Stimulated activated naive CD4-positive, alpha-beta T cell treated with Interleukin-2 at 50 U/mL for 16 hours (primary cell): Measurements from ENCODE around the gene ZNF507.

Source experiments
- DNase-seq: peaks from one replicate; lab custom pipeline; 2025; lab: John Stamatoyannopoulos, UW

The ZNF507 gene

GRCh38 chr19:32339988-32340874 lies 5.2 kb upstream of the ZNF507 start:
- DNase-seq: peak; percentile 28

DNA sequence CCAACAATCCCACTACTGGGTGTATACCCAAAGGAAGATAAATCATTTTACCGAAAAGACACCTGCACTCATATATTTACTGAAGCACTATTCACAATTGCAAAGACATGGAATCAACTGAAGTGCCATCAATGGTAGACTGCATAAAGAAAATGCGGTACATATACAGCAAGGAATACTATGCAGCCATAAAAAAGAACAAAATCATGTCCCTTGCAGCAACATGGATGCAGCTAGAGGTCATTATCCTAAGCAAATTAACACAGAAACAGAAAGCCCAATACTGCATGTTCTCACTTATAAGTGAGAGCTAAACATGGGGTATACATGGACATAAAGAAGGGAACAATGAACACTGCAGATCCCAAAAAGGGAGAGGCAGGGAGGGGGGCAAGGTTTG lies 2.7 kb upstream of the ZNF507 start:
- no peak for DNase-seq

GRCh38 chr19:32343550-32344262 lies 1.7 kb upstream of the ZNF507 start:
- no peak for DNase-seq

- no peak for DNase-seq
Observed at GRCh38 chr19:32346901-32347300, 1.5 kb downstream of the ZNF507 start.

DNA sequence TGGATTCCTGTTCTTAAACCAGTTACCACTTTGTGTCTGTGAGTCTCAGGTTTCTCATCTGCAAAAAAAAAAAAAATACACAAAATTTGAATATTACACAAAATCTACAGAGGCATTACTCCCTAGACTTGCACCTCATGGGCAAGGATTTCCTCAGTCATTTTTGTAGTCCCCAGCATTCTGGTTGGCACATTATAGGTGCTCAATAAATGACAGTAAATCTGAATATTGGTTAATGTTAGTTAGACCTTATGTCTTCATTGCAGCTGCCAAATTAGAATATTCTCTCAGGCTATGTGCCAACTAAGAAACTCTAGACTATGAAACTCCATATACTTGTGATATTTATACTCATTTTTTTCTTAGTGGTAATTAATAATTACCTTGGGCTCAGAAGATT lies 2.2 kb downstream of the ZNF507 start:
- no peak for DNase-seq

- DNase-seq: no peak
Observed at GRCh38 chr19:32349051-32349450, 3.6 kb downstream of the ZNF507 start.

GRCh38 chr19:32349724-32350470 lies 4.5 kb downstream of the ZNF507 start:
- no peak for DNase-seq

- no peak for DNase-seq
Observed at GRCh38 chr19:32350471-32350865, 5.1 kb downstream of the ZNF507 start.

DNA sequence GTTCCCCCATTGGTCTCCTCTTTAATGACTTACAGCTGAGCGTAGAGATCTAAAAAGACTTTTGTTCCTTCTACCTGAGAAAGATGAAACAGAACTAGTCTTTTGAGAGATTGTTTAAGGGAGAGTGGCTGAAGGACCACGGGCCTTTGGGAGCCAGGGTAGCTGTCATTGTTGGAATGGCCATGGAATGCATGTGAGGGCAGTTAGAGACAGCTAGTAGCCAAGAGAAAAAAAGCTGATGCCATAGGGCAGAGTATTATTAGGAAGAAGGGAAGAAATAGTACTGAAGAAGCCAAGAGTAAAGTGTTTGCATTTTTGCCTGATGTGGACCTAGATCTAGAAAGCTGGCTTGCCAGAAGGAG lies 5.6 kb downstream of the ZNF507 start:
- no peak for DNase-seq

GRCh38 chr19:32352241-32352630 lies 6.8 kb downstream of the ZNF507 start:
- DNase-seq: no peak

GRCh38 chr19:32354345-32354744 lies 8.9 kb downstream of the ZNF507 start:
- no peak for DNase-seq

- no peak for DNase-seq
Observed at GRCh38 chr19:32355309-32355708, 9.9 kb downstream of the ZNF507 start.

DNA sequence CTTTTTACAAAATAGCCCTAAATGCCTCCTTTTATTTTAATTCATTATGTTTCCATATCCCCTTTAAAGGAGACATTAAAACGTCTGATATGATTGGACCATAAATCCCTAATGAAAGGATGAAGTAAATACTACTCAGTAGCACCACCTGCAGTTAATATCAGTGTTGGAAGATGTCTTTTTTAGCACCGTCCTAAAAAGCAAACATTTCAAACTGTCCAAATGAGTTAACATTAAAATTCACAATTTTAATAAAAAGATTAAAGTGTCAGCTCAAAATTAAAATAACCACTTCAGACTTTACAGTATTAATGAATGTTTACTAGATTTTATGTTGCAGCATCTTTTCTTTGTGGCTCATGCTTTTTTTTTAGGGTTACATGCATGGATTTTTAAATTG lies 12.3 kb downstream of the ZNF507 start:
- no peak for DNase-seq

DNA sequence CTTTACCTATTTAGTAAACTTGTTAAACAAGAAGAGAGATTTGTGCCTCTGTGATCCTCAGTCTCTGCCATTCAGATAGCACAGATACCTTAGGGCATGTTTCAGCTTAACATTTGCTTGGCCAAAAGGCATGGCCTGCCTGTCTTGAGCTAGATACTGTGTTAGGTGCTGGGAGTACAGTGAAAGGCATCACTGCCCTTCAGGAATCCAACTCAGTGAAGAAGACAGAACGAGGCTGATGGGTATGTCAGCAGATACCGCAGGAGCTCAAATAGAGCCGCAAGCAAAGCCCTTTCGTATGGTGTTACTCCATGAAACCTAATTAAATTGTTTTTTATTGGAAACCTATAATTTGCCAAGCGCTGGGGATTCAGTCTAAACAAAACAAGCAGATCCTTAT lies 12.9 kb downstream of the ZNF507 start:
- no peak for DNase-seq

DNA sequence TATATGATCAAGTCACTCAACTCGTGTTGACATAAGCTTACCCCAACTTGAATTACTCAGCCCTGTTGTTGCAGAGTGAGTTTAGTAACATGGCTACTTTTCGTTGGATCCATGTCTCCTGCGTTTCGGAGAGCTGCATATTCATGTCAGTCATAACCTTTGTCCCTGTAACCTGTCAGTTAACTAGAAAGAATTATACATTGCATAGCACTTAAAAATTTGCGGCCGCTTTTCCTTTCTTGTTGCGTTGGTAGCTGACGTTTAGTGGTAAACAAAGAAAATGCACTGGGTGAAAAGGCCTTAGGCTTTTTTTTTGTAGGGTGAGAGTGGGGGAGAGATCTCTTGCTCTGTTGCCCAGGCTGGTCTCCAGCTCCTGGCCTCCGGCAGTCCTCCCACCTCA lies 14.2 kb downstream of the ZNF507 start:
- DNase-seq: no peak

- no peak for DNase-seq
Observed at GRCh38 chr19:32361574-32362317, 16.3 kb downstream of the ZNF507 start.

DNA sequence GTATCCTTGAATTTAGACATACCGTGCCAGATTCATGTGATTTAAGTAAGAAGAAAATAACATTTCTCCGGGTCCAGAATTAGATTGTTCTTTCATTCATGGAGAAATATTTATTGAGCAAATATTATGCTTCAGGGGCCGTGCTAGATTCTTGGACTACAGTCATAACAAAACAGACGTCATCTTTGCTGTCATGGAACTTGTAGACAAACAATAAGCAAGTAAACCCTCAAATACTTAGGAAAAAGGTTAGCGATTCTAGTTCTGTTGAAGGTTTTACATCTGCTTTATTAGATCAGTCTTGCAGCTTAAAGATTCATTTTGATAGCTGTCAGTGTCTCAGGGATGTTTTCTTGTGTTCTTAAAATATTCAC lies 16.9 kb downstream of the ZNF507 start:
- no peak for DNase-seq

DNA sequence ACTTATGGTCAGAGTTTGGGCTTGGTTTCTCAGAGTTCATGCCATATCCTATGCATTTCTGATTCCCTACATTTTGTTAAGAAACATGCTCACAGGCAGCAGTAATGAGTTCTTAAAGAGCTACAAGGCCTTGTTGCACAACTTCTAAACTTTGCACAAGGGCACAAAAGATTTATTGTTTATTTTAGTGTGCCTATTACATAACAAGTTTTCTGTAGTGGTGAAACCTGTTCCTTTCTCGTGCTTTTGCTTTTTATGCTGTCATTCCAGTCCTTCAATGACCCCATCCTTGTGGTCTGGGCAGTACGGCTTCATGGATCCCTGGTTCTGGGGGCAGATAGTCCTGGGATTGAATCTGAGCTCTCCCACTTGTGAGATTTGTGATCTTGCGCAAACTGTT lies 17.8 kb downstream of the ZNF507 start:
- DNase-seq: no peak

- no peak for DNase-seq
Observed at GRCh38 chr19:32363632-32364031, 18.2 kb downstream of the ZNF507 start.

DNA sequence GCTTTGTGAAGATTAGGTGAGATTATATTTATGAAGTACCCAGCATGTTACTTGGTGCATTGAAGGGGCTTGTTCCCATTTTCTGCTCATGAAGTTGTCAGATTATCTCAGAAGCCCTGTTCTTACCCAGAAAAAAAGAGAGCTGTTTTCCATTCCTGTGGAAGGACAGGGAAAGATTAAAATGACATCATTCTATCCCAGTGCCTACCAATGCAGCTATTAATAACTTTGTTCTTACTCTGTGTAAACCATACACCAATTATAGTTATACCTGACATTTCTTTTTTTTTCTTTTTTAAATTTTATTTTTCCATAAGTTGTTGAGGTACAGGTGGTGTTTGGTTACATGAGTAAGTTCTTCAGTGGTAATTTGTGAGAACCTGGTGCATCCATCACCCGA lies 18.6 kb downstream of the ZNF507 start:
- DNase-seq: no peak

- no peak for DNase-seq
Observed at GRCh38 chr19:32367063-32367462, 21.7 kb downstream of the ZNF507 start.

DNA sequence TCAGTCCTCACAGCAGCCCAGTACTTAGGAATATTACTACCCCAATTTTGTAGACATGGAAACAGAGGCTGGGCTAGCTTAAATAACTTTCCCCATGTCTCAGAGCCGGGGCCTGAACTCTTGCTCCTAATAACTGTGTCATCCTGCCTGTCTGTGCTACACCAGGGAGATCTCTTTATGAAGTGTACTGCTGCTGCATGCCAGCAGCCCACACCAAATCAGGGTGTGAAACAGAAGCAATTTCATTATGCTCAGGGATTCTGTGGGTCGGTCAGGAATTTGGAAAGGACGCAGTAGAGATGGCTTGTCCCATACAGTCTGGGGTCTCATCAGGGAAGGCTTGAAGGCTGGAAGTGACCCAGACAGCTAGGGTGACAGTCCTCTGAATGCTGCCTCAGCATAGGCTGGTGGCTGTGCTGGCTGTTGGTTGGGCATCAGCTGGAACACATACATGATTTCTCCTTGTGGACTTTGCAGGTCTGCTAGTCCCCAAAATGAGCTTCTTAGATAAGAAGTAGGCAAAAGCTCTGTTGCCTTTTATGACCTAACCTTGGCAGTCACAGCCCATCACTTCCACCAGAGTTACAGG lies 22.6 kb downstream of the ZNF507 start:
- no peak for DNase-seq
